Thyroid gland (tissue), 4 donors: ENCODE measurements around the gene ITPR2. TPM values are rescaled to one million over a fixed set of nuclear protein-coding genes. Genes with fewer than 3 reads are reported as not detected.

ENCODE experiments used
- DNase-seq, 2 donors: peaks; one replicate each; pipeline ENCODE4 v3.0.0-alpha.2; 2019
- H3K27ac ChIP-seq, 3 donors: fragments of 200-600 bp; sonication (generic); 1 replicate in 2 of 3; 2 replicates in 1 of 3; pipeline ENCODE4 v1.5.1; 2016 to 2019; ENCODE audit warnings: mild to moderate bottlenecking in 1 of 3, moderate library complexity in 1 of 3
- H3K27me3 ChIP-seq: fragments of 200-600 bp; sonication (generic); one replicate; pipeline ENCODE4 v1.5.1; 2019
- H3K36me3 ChIP-seq, 2 donors: fragments of 200-600 bp; sonication (generic); one replicate each; pipeline ENCODE4 v1.5.1; 2016 to 2019
- H3K4me1 ChIP-seq, 2 donors: fragments of 200-600 bp; sonication (generic); one replicate each; pipeline ENCODE4 v1.5.1; 2017 to 2019
- H3K4me3 ChIP-seq, 3 donors: fragments of 200-600 bp; sonication (generic); replicated peaks in 1 of 3; 1 replicate in 2 of 3; 2 replicates in 1 of 3; pipeline ENCODE4 v1.5.1; 2016; ENCODE audit warnings: mild to moderate bottlenecking in 1 of 3
- H3K9me3 ChIP-seq: fragments of 200-600 bp; sonication (generic); one replicate; pipeline ENCODE4 v1.5.1; 2017
- POLR2A ChIP-seq, 2 donors: fragments of 450-650 bp; IDR thresholded peaks; one replicate each; pipeline ENCODE4 v1.6.1; 2017; ENCODE audit warnings: antibody characterized with exemption in 2 of 2, mild to moderate bottlenecking in 2 of 2, moderate library complexity in 1 of 2
- WGBS, 2 donors: methylation state at CpG; one replicate each; pipeline ENCODE4 v1.1.5; 2017; 5-methylcytosine and 5-hydroxymethylcytosine counted together
- intact Hi-C: fragments of 100-400 bp; cut with DNase I; formaldehyde crosslinking; loops from one replicate; pipeline ENCODE4 v1.15.1; 2023
- total RNA-seq, 4 donors: library from RNA; depleted of rRNA; stranded (reverse); fragments of >200 nt; gene quantifications; one replicate each; pipeline ENCODE4 v1.2.3, GENCODE V29; 2016
- TF ChIP-seq, protein P1 (sequence below), 6 experiments: fragments of 200-600 bp in 3 of 6; fragments of 450-650 bp in 3 of 6; sonication (generic) in 3 of 6; IDR thresholded peaks; one replicate each; pipeline ENCODE4 v1.5.1; 2016 to 2019; ENCODE audit warnings: antibody characterized with exemption in 6 of 6, mild to moderate bottlenecking in 2 of 6, inconsistent platforms in 1 of 6, moderate library complexity in 1 of 6

Gene ITPR2
- total RNA-seq, 4 donors from 2014 or later = 24.4 to 39.7 (median 33.7) TPM

GRCh38 chr12:26705851-26706250 lies 127.1 kb downstream of the ITPR2 start:
- no peaks in the 10 kb centered on the region for H3K27me3 ChIP-seq
- DNase-seq = no peak
- no peaks in the 10 kb centered on the region for H3K4me1 ChIP-seq
- WGBS, 2 donors = 98 to 99% methylated on average over 2 of the region's 2 CpGs
- H3K9me3 ChIP-seq = no peaks in the 10 kb centered on the region
- no peak overlapping the region for H3K4me3 ChIP-seq
- H3K27ac ChIP-seq = no peak overlapping the region
- TF ChIP-seq POLR2A (IDR thresholded peaks at IDR 0.05) = no peak
- H3K36me3 ChIP-seq = no peaks in the 10 kb centered on the region
- intact Hi-C loops = no loop called here

DNA sequence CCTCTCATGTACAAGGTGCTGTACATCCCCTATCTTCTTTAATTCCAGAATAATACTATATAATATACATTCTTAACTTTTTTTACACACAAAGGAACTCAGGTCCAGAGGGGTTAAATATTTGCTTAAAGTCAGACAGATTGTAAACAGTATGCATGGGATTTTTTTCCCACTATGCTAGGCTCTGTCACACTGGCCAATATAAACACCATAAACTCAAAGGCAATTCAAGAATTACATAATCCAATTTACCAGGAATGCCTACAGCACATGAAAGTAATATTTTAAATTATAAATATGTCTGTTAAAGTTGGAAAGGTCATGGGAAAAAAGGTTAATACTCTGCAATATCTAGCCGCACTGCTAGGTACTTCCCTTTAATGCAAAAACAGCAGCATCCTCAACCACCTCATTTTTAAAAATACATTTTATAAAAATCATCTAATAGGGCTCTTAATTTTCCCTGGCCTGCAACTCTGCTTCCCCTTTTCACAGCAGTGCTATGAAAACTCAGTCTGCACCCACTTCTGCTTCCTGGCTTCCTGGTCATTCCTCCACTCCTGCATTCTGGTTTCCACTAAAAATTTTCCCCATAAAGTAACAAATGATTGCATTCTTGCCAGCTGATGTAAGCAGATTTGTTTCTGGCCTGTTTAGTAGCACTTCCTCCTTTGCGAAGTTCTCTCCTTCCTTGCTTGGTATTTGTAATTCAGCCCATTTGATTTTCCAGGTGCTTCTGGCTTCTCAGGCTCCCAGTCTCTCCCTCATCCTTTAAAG lies 128.1 kb downstream of the ITPR2 start:
- intact Hi-C loops = no loop called here

DNA sequence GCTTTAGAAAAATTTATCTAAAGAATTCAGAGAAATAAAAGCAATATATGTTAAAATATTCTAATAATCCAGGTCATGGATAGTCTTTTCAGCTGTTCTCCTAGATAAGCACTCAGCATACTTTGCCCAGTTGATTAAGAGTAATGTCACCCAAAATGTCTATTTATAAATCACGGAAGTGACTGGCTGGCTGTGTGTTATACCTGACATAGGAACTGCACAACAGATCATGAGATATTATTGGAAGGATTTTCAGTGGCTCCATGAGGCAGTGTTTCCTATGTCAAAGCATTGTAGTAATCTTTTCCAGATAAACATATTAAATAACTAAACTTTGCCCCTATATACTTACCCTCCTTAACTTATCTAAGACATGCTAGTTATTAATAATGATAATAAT lies 128.8 kb downstream of the ITPR2 start:
- Histone ChIP-seq H3K27me3 (no peaks in the 10 kb centered on the region), H3K4me1 (no peaks in the 10 kb centered on the region), H3K9me3 (no peaks in the 10 kb centered on the region), H3K27ac (no peak overlapping the region), H3K4me3 (no peak overlapping the region), H3K36me3 (no peaks in the 10 kb centered on the region)
- WGBS, 2 donors = 68 to 71% methylated on average over 1 of the region's 1 CpG
- TF ChIP-seq, protein P1, sequence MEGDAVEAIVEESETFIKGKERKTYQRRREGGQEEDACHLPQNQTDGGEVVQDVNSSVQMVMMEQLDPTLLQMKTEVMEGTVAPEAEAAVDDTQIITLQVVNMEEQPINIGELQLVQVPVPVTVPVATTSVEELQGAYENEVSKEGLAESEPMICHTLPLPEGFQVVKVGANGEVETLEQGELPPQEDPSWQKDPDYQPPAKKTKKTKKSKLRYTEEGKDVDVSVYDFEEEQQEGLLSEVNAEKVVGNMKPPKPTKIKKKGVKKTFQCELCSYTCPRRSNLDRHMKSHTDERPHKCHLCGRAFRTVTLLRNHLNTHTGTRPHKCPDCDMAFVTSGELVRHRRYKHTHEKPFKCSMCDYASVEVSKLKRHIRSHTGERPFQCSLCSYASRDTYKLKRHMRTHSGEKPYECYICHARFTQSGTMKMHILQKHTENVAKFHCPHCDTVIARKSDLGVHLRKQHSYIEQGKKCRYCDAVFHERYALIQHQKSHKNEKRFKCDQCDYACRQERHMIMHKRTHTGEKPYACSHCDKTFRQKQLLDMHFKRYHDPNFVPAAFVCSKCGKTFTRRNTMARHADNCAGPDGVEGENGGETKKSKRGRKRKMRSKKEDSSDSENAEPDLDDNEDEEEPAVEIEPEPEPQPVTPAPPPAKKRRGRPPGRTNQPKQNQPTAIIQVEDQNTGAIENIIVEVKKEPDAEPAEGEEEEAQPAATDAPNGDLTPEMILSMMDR (IDR thresholded peaks at IDR 0.05) = no peak
- TF ChIP-seq POLR2A (IDR thresholded peaks at IDR 0.05) = no peak
- intact Hi-C loops = no loop called here
- no peak for DNase-seq

More for the DNA sequence above, 128.1 kb downstream of the ITPR2 start:
- Histone ChIP-seq H3K9me3 (no peaks in the 10 kb centered on the region), H3K4me3 (no peak overlapping the region), H3K27me3 (no peaks in the 10 kb centered on the region), H3K27ac (no peak overlapping the region), H3K4me1 (no peaks in the 10 kb centered on the region), H3K36me3 (no peaks in the 10 kb centered on the region)
- no peak for DNase-seq
- WGBS, 2 donors = 49 to 64% methylated on average over 2 of the region's 2 CpGs
- TF ChIP-seq POLR2A (IDR thresholded peaks at IDR 0.05) = no peak
- TF ChIP-seq, protein P1 (IDR thresholded peaks at IDR 0.05) = no peak

DNA sequence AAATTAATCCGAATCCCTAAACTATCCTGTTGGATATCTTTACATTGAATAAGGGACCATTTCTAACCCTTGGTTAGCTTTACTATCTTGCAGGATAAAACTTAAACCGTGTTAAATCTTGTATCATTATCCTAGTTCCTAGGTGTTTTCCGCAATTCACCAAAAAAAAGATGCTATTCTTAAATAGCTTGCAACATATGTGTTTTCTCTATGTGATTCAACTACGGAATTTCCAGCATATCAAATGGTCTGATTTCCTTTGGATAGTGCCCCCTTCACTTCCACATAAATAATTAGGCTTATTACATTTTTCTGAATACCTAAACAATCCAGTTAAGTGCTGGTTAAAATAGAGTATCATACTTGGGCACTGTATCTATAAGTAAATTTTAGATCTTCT lies 130.3 kb downstream of the ITPR2 start:
- Histone ChIP-seq H3K9me3 (no peaks in the 10 kb centered on the region), H3K4me3 (no peak overlapping the region), H3K27ac (no peak overlapping the region), H3K4me1 (no peaks in the 10 kb centered on the region), H3K27me3 (no peaks in the 10 kb centered on the region), H3K36me3 (no peaks in the 10 kb centered on the region)
- intact Hi-C loops = no loop called here
- no peak for TF ChIP-seq POLR2A (IDR thresholded peaks at IDR 0.05)
- TF ChIP-seq, protein P1 (IDR thresholded peaks at IDR 0.05) = no peak
- DNase-seq = no peak
- WGBS, 2 donors = 92 to 95% methylated on average over 4 of the region's 4 CpGs

- intact Hi-C loops = no loop called here
- DNase-seq = no peak
- TF ChIP-seq, protein P1 (IDR thresholded peaks at IDR 0.05) = peak in 5 of 6 experiments; percentile 19 to 59 (median 56)
- TF ChIP-seq POLR2A (IDR thresholded peaks at IDR 0.05) = no peak
- Histone ChIP-seq H3K27me3 (no peaks in the 10 kb centered on the region), H3K4me1 (no peaks in the 10 kb centered on the region), H3K9me3 (no peaks in the 10 kb centered on the region), H3K27ac (no peak overlapping the region), H3K36me3 (no peaks in the 10 kb centered on the region), H3K4me3 (no peak overlapping the region)
- WGBS, 2 donors = 92 to 97% methylated on average over 1 of the region's 1 CpG
Measured at GRCh38 chr12:26701604-26702215, 131.3 kb downstream of the ITPR2 start.
